HFFc6 (cell line): Measurements from ENCODE around the gene ST3GAL5. TPM values are rescaled to one million over a fixed set of nuclear protein-coding genes. Genes with fewer than 3 reads are reported as not detected.
A peak's percentile ranks its signal among the peaks of the same experiment; 100 is the strongest.
"Not testable (repeated sequence)": the region's sequence is repeated elsewhere in the genome, so short reads cannot be mapped to it uniquely, and the experiment has no call there.

Experiments used
- DNase-seq: peaks from one replicate; pipeline ENCODE4 v3.0.0-alpha.2; 2018
- H3K27ac Mint-ChIP-seq: 2 replicates; pipeline ENCODE4 v1.8.0; 2020; ENCODE audit warnings: mild to moderate bottlenecking, mixed read lengths
- H3K27me3 Mint-ChIP-seq: 2 replicates; pipeline ENCODE4 v1.8.0; 2021; ENCODE audit warnings: mild to moderate bottlenecking, moderate library complexity, mixed read lengths; ENCODE audit not compliant: insufficient read depth
- H3K36me3 Mint-ChIP-seq: 2 replicates; pipeline ENCODE4 v1.8.0; 2021; ENCODE audit warnings: low read depth, mixed read lengths
- H3K4me1 Mint-ChIP-seq: 2 replicates; pipeline ENCODE4 v1.8.0; 2020; ENCODE audit warnings: low read depth, mixed read lengths
- H3K4me3 Mint-ChIP-seq: 2 replicates; pipeline ENCODE4 v1.8.0; 2020; ENCODE audit warnings: mild to moderate bottlenecking, moderate library complexity, mixed read lengths
- H3K9me3 Mint-ChIP-seq: 2 replicates; pipeline ENCODE4 v1.8.0; 2020; ENCODE audit warnings: mild to moderate bottlenecking, mixed read lengths
- CTCF ChIP-seq: fragments of 200-600 bp; sonication (generic); IDR thresholded peaks from 2 replicates; pipeline ENCODE4 v1.5.0; 2021; ENCODE audit warnings: antibody characterized with exemption, mild to moderate bottlenecking
- total RNA-seq, 6 experiments: library from RNA; stranded (reverse); fragmentation: NEBNext Ultra II Directional; extraction: Animal tissue kit (Norgen Biotek cat#: 25700); gene quantifications; 2 replicates in 1 of 6; 3 replicates in 5 of 6; pipeline ENCODE4 v1.2.3, GENCODE V29; 2021

Gene ST3GAL5
- total RNA-seq, 6 experiments from 2014 or later = 12.7 to 17.4 (median 15.2) TPM

GRCh38 chr2:85898881-85899280 lies 10.1 kb upstream of the ST3GAL5 start:
- Mint-ChIP-seq H3K4me3 (no peak overlapping the region), H3K4me1 (peaks cover 23% of the 10 kb centered on the region), H3K9me3 (peaks cover 7% of the 10 kb centered on the region; the same call in 1 of the 2 replicates), H3K36me3 (no peaks in the 10 kb centered on the region; the same call in 1 of the 2 replicates), H3K27me3 (no peaks in the 10 kb centered on the region; the same call in 1 of the 2 replicates), H3K27ac (no peak overlapping the region)
- DNase-seq = no peak
- TF ChIP-seq CTCF = no peak

DNA sequence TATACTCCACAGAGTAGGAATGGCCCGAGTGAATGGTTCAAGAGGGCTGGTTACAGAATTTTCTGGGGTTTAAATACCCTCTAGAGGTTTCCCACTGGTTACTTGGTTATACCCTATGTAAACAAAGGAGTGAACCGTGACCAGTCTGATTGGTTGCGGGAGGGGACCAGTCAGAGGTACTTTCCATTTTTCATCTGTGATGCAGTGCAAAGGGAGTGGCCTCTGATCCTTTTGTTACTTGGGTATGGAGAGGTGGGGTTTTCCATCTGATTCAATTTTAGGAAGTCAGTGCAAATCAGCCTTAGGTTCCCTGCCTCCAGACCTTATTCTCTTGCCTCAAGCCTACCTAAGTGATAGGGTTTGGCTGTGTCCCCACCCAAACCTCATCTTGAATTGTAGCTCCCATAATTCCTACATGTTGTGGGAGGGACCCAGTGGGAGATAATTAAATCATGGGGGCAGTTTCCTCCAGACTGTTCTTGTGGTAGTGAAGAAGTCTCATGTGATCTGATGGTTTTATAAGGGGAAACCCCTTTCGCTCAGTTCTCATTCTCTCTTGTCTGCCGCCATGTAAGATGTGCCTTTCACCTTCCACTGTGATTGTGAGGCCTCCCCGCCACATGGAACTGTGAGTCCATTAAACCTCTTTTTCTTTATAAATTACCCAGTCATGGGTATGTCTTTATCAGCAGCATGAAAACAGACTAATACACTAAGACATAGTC lies 5.9 kb upstream of the ST3GAL5 start:
- not testable (repeated sequence) for H3K4me3 Mint-ChIP-seq, DNase-seq, H3K27me3 Mint-ChIP-seq, H3K27ac Mint-ChIP-seq, H3K9me3 Mint-ChIP-seq, H3K36me3 Mint-ChIP-seq
- H3K4me1 Mint-ChIP-seq = peaks cover 43% of the 10 kb centered on the region

- peak; percentile 83 for DNase-seq
- Mint-ChIP-seq H3K36me3 (no peaks in the 10 kb centered on the region; the same call in 1 of the 2 replicates), H3K4me3 (peak overlapping the region; percentile 51), H3K9me3 (peaks cover 7% of the 10 kb centered on the region; the same call in 1 of the 2 replicates), H3K27me3 (no peaks in the 10 kb centered on the region), H3K4me1 (peaks cover 49% of the 10 kb centered on the region), H3K27ac (peak overlapping the region; percentile 82)
- no peak for TF ChIP-seq CTCF
Observed at GRCh38 chr2:85893428-85894258, 4.9 kb upstream of the ST3GAL5 start.

DNA sequence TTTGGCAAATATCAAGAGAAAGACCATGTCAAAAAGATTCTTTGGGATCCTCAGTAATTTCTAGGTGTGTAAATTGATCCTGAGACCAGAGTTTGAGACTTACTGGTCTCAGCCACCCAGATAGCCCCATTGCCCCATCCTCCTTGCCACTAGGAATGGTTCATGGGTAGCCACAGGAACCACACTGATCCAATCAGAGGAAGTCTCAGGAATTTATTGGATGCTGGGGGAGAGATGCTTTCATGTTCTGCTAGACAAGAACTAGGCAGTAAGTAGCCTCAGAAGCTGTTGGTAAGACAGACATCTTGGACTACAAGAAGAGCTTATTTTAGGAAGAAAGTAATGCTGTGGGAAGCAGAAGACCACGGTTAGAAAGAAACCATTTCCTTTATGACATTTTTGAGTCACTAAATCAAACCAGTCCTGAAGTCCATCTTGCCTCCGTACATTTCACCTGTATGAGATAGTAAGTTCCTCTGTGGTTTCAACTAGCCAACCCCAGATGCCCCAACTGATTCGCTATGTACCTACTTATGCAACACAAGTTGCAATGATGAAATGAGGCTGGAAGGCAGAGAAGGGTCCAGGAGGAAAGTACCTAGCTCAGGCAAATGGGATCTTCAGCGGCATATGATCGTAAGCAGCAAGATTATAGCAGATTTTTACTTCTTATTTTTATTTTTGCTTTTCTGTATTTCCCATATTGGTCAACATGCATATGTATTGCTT lies 3.6 kb upstream of the ST3GAL5 start:
- no peaks in the 10 kb centered on the region for H3K27me3 Mint-ChIP-seq
- peaks cover 56% of the 10 kb centered on the region for H3K4me1 Mint-ChIP-seq
- H3K27ac Mint-ChIP-seq = no peak overlapping the region; the same call in 1 of the 2 replicates

DNA sequence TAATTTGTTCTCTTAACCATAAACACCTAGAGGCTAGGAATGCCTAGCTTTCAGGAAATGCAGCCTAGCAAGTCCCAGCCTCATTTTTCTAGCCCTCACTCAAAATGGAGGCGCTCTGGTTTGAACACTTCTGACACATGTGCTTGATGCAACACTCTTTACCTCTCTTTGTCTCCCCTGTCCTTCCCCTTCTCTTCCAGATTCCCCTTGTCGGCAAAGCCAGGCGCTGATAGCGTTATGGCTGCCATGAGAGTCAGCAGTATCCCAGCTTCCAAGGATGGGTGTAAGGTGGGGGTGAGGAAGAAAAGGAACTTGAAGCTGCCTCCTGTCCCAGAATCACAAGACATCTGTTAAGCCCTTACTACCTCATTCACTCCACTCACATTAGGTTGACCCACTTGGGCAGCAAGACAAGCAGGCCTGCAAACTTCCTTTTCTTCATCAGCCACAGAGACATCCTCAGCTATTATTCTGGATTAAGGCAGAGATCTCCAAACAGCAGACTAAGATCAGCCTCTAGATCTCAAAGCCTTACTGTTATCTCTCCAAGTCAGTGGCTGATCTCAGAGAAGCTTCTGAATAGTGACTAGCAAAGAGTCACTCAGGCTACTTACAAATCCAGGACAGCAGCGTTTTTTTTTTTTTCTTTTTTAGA lies 1.9 kb upstream of the ST3GAL5 start:
- no peak for TF ChIP-seq CTCF
- Mint-ChIP-seq H3K36me3 (no peaks in the 10 kb centered on the region; the same call in 1 of the 2 replicates), H3K9me3 (peaks cover 7% of the 10 kb centered on the region; the same call in 1 of the 2 replicates), H3K27ac (no peak overlapping the region), H3K4me1 (peaks cover 72% of the 10 kb centered on the region), H3K4me3 (no peak overlapping the region; the same call in 1 of the 2 replicates), H3K27me3 (no peaks in the 10 kb centered on the region)
- DNase-seq = no peak

More for the DNA sequence above, 3.6 kb upstream of the ST3GAL5 start:
- H3K4me3 Mint-ChIP-seq = no peak overlapping the region
- no peaks in the 10 kb centered on the region; the same call in 1 of the 2 replicates for H3K36me3 Mint-ChIP-seq
- DNase-seq = no peak
- peaks cover 7% of the 10 kb centered on the region; the same call in 1 of the 2 replicates for H3K9me3 Mint-ChIP-seq
- no peak for TF ChIP-seq CTCF
